Lower lobe of right lung (tissue), 2 donors: ENCODE measurements around the gene CPEB1. TPM values are rescaled to one million over a fixed set of nuclear protein-coding genes. Genes with fewer than 3 reads are reported as not detected.

Experiments
- ATAC-seq, 2 donors: fragments of 200-7000 bp; cut with Tn5 transposase; one replicate each; pipeline ENCODE4 v1.9.1; 2020 to 2022; ENCODE audit warnings: mild to moderate bottlenecking in 2 of 2, moderate library complexity in 2 of 2
- DNase-seq: peaks from one replicate; pipeline ENCODE4 v3.0.0-alpha.2; 2020
- H3K27ac ChIP-seq: fragments of 200-600 bp; one replicate; pipeline ENCODE4 v1.8.0; 2022
- H3K27me3 ChIP-seq: fragments of 200-600 bp; one replicate; pipeline ENCODE4 v1.8.0; 2022; ENCODE audit warnings: low read depth
- H3K36me3 ChIP-seq: fragments of 200-600 bp; one replicate; pipeline ENCODE4 v1.8.0; 2022; ENCODE audit warnings: mild to moderate bottlenecking
- H3K4me1 ChIP-seq: fragments of 200-600 bp; one replicate; pipeline ENCODE4 v1.8.0; 2022
- H3K4me3 ChIP-seq: fragments of 200-600 bp; one replicate; pipeline ENCODE4 v1.8.0; 2022; ENCODE audit warnings: mild to moderate bottlenecking
- H3K9me3 ChIP-seq: fragments of 200-600 bp; one replicate; pipeline ENCODE4 v1.8.0; 2022
- intact Hi-C: fragments of 100-400 bp; cut with DNase I; formaldehyde crosslinking; loops from one replicate; pipeline ENCODE4 v1.11.0; 2022
- total RNA-seq: library from RNA; stranded (reverse); fragmentation: NEBNext Ultra II Directional; extraction: Animal tissue kit (Norgen Biotek cat#: 25700); gene quantifications from one replicate; pipeline ENCODE4 v1.2.1, GENCODE V29; 2021
- TF ChIP-seq, protein P1 (sequence below): fragments of 200-600 bp; IDR thresholded peaks from one replicate; pipeline ENCODE4 v1.8.0; 2022; ENCODE audit warnings: antibody characterized with exemption, mild to moderate bottlenecking
- donor health status: DM: no; HTN: yes; CAD: no; lungs with severe emphysema.

The CPEB1 gene
- total RNA-seq, 1 donor from 2014 or later: 2.7 TPM

DNA sequence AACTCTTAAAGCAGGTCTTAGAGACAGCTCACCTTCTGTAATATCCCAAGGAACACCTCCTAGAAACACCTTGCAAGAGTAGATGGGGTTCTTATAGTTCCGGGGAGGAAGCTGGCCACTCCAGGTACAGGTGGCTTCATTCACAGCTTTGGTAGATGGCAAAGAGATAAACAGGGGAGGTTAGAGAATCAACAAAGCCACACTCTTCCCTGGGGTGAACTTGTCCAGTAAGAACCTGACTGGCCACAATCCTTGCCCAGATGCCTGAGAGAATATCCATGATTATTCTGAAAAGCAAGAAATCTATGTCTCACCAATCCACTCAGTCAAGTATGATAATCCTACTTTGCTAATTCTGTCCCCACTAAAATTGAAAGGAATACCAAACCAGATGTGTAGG lies 93.3 kb downstream of the CPEB1 start:
- no peaks in the 10 kb centered on the region for H3K4me1 ChIP-seq
- ATAC-seq: no peak
- intact Hi-C loops: no loop called here
- H3K9me3 ChIP-seq: no peaks in the 10 kb centered on the region
- TF ChIP-seq, protein P1, sequence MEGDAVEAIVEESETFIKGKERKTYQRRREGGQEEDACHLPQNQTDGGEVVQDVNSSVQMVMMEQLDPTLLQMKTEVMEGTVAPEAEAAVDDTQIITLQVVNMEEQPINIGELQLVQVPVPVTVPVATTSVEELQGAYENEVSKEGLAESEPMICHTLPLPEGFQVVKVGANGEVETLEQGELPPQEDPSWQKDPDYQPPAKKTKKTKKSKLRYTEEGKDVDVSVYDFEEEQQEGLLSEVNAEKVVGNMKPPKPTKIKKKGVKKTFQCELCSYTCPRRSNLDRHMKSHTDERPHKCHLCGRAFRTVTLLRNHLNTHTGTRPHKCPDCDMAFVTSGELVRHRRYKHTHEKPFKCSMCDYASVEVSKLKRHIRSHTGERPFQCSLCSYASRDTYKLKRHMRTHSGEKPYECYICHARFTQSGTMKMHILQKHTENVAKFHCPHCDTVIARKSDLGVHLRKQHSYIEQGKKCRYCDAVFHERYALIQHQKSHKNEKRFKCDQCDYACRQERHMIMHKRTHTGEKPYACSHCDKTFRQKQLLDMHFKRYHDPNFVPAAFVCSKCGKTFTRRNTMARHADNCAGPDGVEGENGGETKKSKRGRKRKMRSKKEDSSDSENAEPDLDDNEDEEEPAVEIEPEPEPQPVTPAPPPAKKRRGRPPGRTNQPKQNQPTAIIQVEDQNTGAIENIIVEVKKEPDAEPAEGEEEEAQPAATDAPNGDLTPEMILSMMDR: no peak
- H3K36me3 ChIP-seq: no peaks in the 10 kb centered on the region
- no peak for DNase-seq
- H3K27me3 ChIP-seq: no peaks in the 10 kb centered on the region
- H3K4me3 ChIP-seq: no peak overlapping the region
- H3K27ac ChIP-seq: no peak overlapping the region

- no peaks in the 10 kb centered on the region for H3K9me3 ChIP-seq
- no peaks in the 10 kb centered on the region for H3K36me3 ChIP-seq
- ATAC-seq: no peak
- DNase-seq: no peak
- no peaks in the 10 kb centered on the region for H3K4me1 ChIP-seq
- intact Hi-C loops: no loop called here
- no peak overlapping the region for H3K27ac ChIP-seq
- TF ChIP-seq, protein P1: no peak
- no peaks in the 10 kb centered on the region for H3K27me3 ChIP-seq
- no peak overlapping the region for H3K4me3 ChIP-seq
These were observed 94.3 kb downstream of the CPEB1 start for GRCh38 chr15:82552861-82553260.

GRCh38 chr15:82551646-82552247 lies 95.4 kb downstream of the CPEB1 start:
- intact Hi-C loops: no loop called here
- Histone ChIP-seq H3K4me1 (no peaks in the 10 kb centered on the region), H3K27ac (no peak overlapping the region), H3K36me3 (no peaks in the 10 kb centered on the region), H3K9me3 (no peaks in the 10 kb centered on the region), H3K4me3 (no peak overlapping the region), H3K27me3 (no peaks in the 10 kb centered on the region)
- TF ChIP-seq, protein P1: no peak
- ATAC-seq (no peak), DNase-seq (no peak)

DNA sequence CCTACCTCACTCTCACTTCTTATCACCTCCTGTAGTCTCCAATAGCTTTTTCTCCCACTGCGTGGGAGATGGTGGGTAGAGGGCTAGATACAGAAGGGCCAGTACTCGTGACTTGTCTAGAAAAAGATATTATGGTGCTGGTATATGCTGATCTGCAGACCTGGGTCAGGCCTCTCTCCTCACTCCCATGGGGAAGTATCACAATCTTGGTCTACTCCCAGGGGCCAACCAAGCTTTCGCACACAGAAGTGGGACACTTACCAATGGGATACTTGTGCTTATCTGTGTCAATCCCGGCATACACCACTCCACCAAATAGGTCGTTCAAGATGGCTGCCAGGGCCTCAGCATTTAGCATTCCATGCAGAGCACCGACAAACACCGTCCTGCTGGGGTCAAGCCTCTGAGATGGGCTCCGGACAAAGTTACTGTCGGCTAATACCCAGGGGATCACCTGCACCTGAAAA lies 97.9 kb downstream of the CPEB1 start:
- intact Hi-C loops: no loop called here
- Histone ChIP-seq H3K27me3 (no peaks in the 10 kb centered on the region), H3K4me1 (no peaks in the 10 kb centered on the region), H3K9me3 (no peaks in the 10 kb centered on the region), H3K36me3 (no peaks in the 10 kb centered on the region), H3K4me3 (no peak overlapping the region), H3K27ac (no peak overlapping the region)
- DNase-seq: no peak
- no peak for ATAC-seq
- TF ChIP-seq, protein P1: no peak

DNA sequence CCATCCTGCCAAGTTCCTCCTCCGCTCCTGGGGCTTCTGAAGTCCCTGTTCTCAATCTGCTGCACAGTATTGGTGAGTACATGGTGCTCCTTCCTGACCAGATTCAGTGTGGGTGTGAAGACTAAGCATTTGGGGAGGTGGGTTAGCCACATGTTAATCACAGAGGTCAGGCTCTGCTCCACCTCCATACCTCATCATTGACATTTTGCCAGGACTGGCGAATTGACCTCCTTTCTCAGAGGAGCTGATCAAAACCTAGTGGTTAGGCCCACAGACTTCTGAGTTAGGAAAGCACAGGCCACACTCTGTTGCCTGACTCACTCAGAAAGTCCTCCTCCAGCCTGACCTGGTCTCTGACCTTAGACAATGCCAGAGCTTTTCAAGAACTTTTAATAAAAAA lies 98.5 kb downstream of the CPEB1 start:
- Histone ChIP-seq H3K4me3 (no peak overlapping the region), H3K27me3 (no peaks in the 10 kb centered on the region), H3K9me3 (no peaks in the 10 kb centered on the region), H3K4me1 (no peaks in the 10 kb centered on the region), H3K27ac (no peak overlapping the region), H3K36me3 (no peaks in the 10 kb centered on the region)
- intact Hi-C loops: no loop called here
- TF ChIP-seq, protein P1: no peak
- ATAC-seq: no peak
- no peak for DNase-seq
